IPS-15b (cell line): Measurements from ENCODE around the gene EMC7.

Experiments
- H3K27me3 ChIP-seq: one replicate; pipeline ENCODE4 v1.6.1; 2013; ENCODE audit warnings: low read length; ENCODE audit not compliant: control insufficient read depth, insufficient read depth
- H3K36me3 ChIP-seq: one replicate; pipeline ENCODE4 v1.6.1; 2013; ENCODE audit warnings: low read length; ENCODE audit not compliant: control insufficient read depth, insufficient read depth
- H3K4me1 ChIP-seq: one replicate; pipeline ENCODE4 v1.6.1; 2013; ENCODE audit warnings: mild to moderate bottlenecking, low read length; ENCODE audit not compliant: control insufficient read depth, insufficient read depth
- H3K4me3 ChIP-seq: one replicate; pipeline ENCODE4 v1.5.1; 2013; ENCODE audit warnings: low read depth, low read length
- H3K9ac ChIP-seq: one replicate; pipeline ENCODE4 v1.6.1; 2013; ENCODE audit warnings: low read depth, mild to moderate bottlenecking, low read length
- H3K9me3 ChIP-seq: one replicate; pipeline ENCODE4 v1.6.1; 2013; ENCODE audit warnings: mild to moderate bottlenecking, low read length; ENCODE audit not compliant: control insufficient read depth, insufficient read depth

EMC7 gene

DNA sequence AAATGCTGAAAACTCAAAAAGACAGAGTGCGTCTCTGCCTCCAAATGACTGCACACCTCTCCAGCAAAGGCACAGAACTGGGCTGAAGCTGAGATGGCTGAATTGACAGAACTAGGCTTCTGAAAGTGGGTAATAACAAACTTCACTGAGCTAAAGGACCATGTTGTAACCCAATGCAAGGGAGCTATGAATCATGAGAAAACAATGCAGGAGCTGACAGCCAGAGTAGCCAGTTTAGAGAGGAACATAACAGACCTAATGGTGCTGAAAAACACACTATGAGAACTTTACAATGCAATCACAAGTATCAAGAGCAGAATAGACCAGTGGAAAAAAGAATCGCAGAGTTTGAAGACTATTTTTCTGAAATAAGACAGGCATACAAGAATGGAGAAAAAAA, 52.5 kb downstream of the EMC7 start:
- Histone ChIP-seq H3K27me3 (no peaks in the 10 kb centered on the region), H3K4me3 (no peak overlapping the region), H3K36me3 (no peaks in the 10 kb centered on the region), H3K9me3 (no peaks in the 10 kb centered on the region), H3K9ac (no peak overlapping the region), H3K4me1 (no peaks in the 10 kb centered on the region)

DNA sequence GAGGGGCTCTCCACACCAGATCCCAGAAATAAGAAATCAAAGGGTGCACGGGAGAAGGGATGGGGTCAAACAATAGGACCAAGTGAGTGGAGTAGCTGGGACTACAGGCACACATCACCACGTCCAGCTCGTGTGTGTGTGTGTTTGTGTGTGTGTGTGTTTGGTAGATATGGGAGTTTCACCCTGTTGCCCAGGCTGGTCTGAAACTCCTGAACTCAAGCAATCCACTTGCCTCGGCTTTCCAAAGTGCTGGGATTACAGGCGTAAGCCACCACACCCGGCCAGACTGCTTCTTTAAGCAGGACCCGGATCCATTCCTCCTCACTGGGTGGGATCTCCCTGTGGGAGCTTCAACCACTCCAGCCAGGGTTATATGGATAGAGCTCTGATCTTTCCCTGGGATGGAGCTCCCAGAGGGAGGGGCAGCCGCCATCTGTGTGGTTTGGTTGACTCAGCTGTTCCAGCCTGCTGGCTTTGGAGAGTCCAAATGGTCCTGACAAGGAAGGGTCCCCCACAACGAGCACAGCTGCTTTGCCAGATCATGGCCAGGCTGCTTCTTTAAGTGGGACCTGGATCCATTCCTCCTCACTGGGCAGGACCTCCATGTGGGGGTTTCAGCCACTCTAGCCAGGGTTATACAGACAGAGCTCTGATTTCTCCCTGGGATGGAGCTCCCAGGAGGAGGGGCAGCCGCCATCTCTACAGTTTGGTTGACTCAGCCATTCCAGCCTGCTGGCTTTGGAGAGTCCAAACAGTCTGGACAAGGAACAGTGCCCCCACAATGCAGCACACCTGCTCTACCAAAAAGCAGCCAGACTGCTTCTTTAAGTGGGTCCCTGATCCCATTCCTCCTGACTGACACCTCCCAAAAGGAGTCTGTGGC, 53.5 kb downstream of the EMC7 start:
- no peaks in the 10 kb centered on the region for H3K27me3 ChIP-seq
- H3K4me3 ChIP-seq = no peak overlapping the region
- H3K9ac ChIP-seq = no peak overlapping the region
- H3K4me1 ChIP-seq = no peaks in the 10 kb centered on the region
- H3K9me3 ChIP-seq = no peaks in the 10 kb centered on the region
- H3K36me3 ChIP-seq = no peaks in the 10 kb centered on the region

- Histone ChIP-seq H3K9ac (no peak overlapping the region), H3K27me3 (peaks cover 5% of the 10 kb centered on the region), H3K9me3 (no peaks in the 10 kb centered on the region), H3K36me3 (no peaks in the 10 kb centered on the region), H3K4me1 (no peaks in the 10 kb centered on the region), H3K4me3 (no peak overlapping the region)
Measured at GRCh38 chr15:34046471-34047145, 55.1 kb downstream of the EMC7 start.

DNA sequence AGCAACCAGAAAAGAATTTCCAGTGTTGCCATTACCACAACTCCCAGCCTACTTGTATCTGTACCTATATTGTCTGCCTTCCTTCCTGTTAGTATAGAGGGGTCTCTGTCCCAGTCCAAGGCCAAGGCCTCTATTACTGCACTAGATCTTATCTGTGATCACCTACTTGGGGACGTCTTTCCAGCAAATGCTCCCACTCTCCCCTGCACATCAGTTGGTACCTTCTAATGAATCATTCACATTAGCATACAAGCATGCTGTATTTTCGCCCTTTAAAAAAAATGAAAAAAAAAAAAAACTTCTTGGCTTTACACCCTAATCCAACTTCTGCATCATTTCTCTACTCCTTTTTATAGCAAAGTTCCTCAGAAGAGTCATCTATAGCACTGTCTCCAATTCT, 57.8 kb downstream of the EMC7 start:
- no peak overlapping the region for H3K4me3 ChIP-seq
- no peaks in the 10 kb centered on the region for H3K9me3 ChIP-seq
- peaks cover 6% of the 10 kb centered on the region for H3K4me1 ChIP-seq
- peaks cover 28% of the 10 kb centered on the region for H3K27me3 ChIP-seq
- H3K9ac ChIP-seq = no peak overlapping the region
- H3K36me3 ChIP-seq = no peaks in the 10 kb centered on the region

DNA sequence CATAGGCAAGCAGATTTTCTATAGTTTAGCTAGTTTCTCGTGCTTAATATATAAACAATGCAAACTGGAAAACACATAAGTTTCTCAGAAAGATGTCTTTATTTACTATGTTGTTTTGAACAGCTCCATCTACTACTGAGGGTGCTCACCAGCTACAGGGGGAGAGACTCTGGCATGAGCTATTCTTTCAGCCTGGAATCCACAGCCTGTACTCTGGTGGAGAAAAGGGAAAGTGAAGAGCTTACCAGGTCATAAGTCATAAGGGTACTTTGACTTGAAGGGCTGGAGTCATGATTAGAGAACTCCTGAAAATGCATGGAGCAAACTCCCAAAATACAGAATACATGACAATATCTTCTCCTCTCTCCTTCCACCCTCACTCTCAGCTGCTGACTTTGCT, 58.3 kb downstream of the EMC7 start:
- H3K9me3 ChIP-seq = no peaks in the 10 kb centered on the region
- H3K4me1 ChIP-seq = peaks cover 6% of the 10 kb centered on the region
- peaks cover 28% of the 10 kb centered on the region for H3K27me3 ChIP-seq
- no peaks in the 10 kb centered on the region for H3K36me3 ChIP-seq
- no peak overlapping the region for H3K4me3 ChIP-seq
- no peak overlapping the region for H3K9ac ChIP-seq

DNA sequence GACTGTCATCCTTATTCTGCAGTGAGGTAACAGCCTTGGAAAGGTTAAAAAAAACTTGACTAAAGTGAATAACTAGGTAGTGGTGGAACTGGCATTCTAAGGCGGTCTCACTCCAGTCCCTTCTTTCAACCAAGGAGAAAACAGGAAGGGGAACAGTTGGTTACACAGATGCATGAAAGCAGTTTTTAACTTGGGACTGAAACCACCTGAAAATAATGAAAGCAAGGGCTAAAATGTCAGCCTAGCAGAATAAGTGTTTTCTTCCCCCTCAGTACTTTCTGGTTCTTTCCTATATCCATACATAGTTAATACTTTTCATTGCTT, 61.9 kb downstream of the EMC7 start:
- Histone ChIP-seq H3K4me1 (peaks cover 6% of the 10 kb centered on the region), H3K9me3 (no peaks in the 10 kb centered on the region), H3K4me3 (peak overlapping the region; percentile 59), H3K9ac (no peak overlapping the region), H3K36me3 (no peaks in the 10 kb centered on the region), H3K27me3 (peaks cover 28% of the 10 kb centered on the region)

DNA sequence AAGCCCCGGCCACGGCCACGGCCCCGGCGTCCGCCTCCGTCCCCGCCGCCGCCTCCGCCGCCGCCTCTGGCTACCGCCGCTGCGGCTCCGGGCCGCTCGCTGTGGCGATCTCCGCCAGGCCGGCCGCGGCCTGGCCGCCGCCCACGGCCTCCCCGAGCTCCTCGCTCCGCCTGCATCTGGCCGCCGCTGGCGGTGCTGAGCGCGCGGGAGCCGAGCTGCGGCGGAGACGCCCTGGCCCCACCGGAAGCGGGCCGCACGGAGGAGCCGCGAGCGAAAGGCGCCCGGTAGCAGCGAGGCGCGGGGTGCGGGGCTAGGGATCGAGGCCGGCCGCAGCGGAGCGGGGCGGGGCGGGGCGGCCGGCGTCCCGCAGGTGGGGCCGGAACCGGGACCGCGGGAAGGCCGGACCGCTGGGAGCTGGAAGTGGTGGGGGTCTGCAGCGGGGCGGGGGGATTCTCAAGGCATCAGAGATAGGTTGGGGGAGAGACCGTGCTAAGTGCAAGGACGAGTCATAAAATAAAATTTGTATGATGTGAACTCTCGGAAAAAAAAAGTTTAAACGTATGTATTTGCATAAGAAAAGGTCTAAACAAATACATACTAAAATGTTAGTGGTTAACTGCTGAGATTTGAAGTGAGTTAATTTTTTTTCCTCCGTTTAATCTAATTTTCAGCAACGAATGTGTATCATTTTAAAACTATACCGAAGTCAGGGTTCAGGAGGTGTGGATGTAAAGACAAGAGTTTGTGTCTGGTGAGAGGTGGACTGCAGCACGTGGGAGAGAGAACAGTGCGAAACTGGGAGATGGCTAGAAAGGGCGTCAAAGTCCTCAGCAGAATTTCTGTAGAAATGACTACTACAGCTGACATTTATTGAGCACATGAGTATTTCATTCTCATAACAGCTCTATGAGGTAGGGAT, 62.5 kb downstream of the EMC7 start, which contains the start of gene AVEN:
AVEN (minus strand) TSS at position 334 of the 919 bp plus-strand sequence; CDS start at position 176, 158 bp downstream.
- peak within 1 kb of the TSS; percentile 74 for H3K9ac ChIP-seq
- no peaks in the 10 kb centered on the region for H3K36me3 ChIP-seq
- no peaks in the 10 kb centered on the region for H3K9me3 ChIP-seq
- peaks cover 28% of the 10 kb centered on the region for H3K27me3 ChIP-seq
- H3K4me1 ChIP-seq = peaks cover 6% of the 10 kb centered on the region
- H3K4me3 ChIP-seq = peak within 1 kb of the TSS; percentile 78

GRCh38 chr15:34038023-34038870, 63.4 kb downstream of the EMC7 start:
- Histone ChIP-seq H3K9me3 (no peaks in the 10 kb centered on the region), H3K4me3 (peak overlapping the region; percentile 78), H3K36me3 (no peaks in the 10 kb centered on the region), H3K27me3 (peaks cover 28% of the 10 kb centered on the region), H3K4me1 (peaks cover 6% of the 10 kb centered on the region), H3K9ac (peak overlapping the region; percentile 74)
